Fibroblast of mammary gland (primary cell): ENCODE data around the gene LIN37.

Experiments
- DNase-seq: peaks from one replicate; pipeline ENCODE4 v3.0.0-alpha.2; 2010; ENCODE audit warnings: low read depth
- H3K4me3 ChIP-seq: 2 replicates; pipeline ENCODE4 v1.5.1; 2011; ENCODE audit warnings: low read depth, mild to moderate bottlenecking, low read length, moderate library complexity; ENCODE audit not compliant: control insufficient read depth
- CTCF ChIP-seq: conservative IDR thresholded peaks from 2 replicates; pipeline ENCODE4 v1.5.1; 2011; ENCODE audit warnings: low read depth, low read length, inconsistent platforms; ENCODE audit not compliant: control insufficient read depth, insufficient read depth

Gene LIN37

GRCh38 chr19:35727053-35727955 is 21.1 kb upstream of the LIN37 start:
- H3K4me3 ChIP-seq: no peak overlapping the region
- no peak for TF ChIP-seq CTCF
- no peak for DNase-seq

- no peak overlapping the region for H3K4me3 ChIP-seq
- no peak for TF ChIP-seq CTCF
- no peak for DNase-seq
These were observed 20.2 kb upstream of the LIN37 start for GRCh38 chr19:35727956-35728706.

- TF ChIP-seq CTCF: no peak
- no peak for DNase-seq
- H3K4me3 ChIP-seq: no peak overlapping the region
These were observed 19.4 kb upstream of the LIN37 start for GRCh38 chr19:35729021-35729420.

- TF ChIP-seq CTCF: no peak
- DNase-seq: no peak
- no peak overlapping the region for H3K4me3 ChIP-seq
These were observed 18.6 kb upstream of the LIN37 start for GRCh38 chr19:35729763-35730162.

GRCh38 chr19:35730326-35730725 is 18.1 kb upstream of the LIN37 start:
- no peak for TF ChIP-seq CTCF
- no peak for DNase-seq
- H3K4me3 ChIP-seq: no peak overlapping the region

GRCh38 chr19:35731353-35731752 is 17.0 kb upstream of the LIN37 start:
- no peak for TF ChIP-seq CTCF
- DNase-seq: no peak
- no peak overlapping the region for H3K4me3 ChIP-seq
